ENCODE measurements around the gene ERCC8. TPM values are rescaled to one million over a fixed set of nuclear protein-coding genes. Genes with fewer than 3 reads are reported as not detected.
A peak's percentile ranks its signal among the peaks of the same experiment; 100 is the strongest.

ERCC8 gene
- total and polyA plus RNA-seq, 9 of the 15 experiments (the other 6 are each of a cell fraction or from before 2014, with no cell fraction given): 10.1 to 41.8 (median 24.4) TPM

GRCh38 chr5:60843936-60844905, 100.6 kb downstream of the ERCC8 start, which contains the start of gene ELOVL7 (continued):
- TF ChIP-seq MGA (IDR thresholded peaks at IDR 0.05): no peak
- 0 out of 2 replicates have a peak, but pooled peaks have one; percentile 30 for TF ChIP-seq ARID3B (CRISPR knock-in tag; IDR thresholded peaks at IDR 0.05; ENCODE audit: borderline replicate concordance)
- TF ChIP-seq GTF3C2 (IDR thresholded peaks at IDR 0.05; ENCODE audit: borderline replicate concordance, extremely low read depth, insufficient read length): no peak
- peak; percentile 23; the same call in 1 of the 2 replicates for TF ChIP-seq NFIC (IDR thresholded peaks at IDR 0.05)
- TF ChIP-seq JUN (IDR thresholded peaks at IDR 0.05; ENCODE audit: borderline replicate concordance, low read depth, low read length): peak; percentile 62; the same call in 1 of the 2 replicates
- TF ChIP-seq JUN (CRISPR knock-in tag; IDR thresholded peaks at IDR 0.05; ENCODE audit: borderline replicate concordance): no peak
- TF ChIP-seq NFE2 (IDR thresholded peaks at IDR 0.05; ENCODE audit: low read depth): no peak

Data from K562 (cell line).